ENCODE data around the gene SPAST.
"Not testable (repeated sequence)": the region's sequence is repeated elsewhere in the genome, so short reads cannot be mapped to it uniquely, and the experiment has no call there.

The SPAST gene

DNA sequence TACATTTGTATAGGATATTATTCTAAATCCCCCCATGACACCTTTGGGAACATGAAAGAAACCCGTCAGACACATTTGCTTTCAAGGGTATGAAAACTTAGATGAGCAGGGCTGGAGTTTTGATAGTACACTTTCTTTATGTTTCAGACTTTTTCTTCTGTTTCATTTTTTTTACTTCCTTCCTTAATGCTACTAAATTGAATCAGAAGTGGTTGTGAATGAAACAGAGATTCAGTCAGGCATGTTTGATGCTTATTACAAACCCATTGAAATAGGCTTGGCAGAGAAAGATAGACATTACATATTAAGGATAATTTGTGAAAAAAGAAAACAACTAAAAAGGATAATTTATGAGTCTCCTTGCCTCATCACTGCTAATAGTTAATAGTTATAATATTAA is 129.1 kb downstream of the SPAST start:
- Histone ChIP-seq H3K36me3 (ENCODE audit: insufficient read depth, low read length) (peaks cover 10% of the 10 kb centered on the region), H3K9me3 (ENCODE audit: low read depth, low read length) (no peaks in the 10 kb centered on the region), H3K27ac (no peak overlapping the region), H3K4me3 (no peak overlapping the region), H3K9ac (ENCODE audit: insufficient read length) (no peak overlapping the region)
- no peak for DNase-seq (ENCODE audit: low read depth, low spot score)
- TF ChIP-seq POLR2AphosphoS5 (IDR thresholded peaks at IDR 0.05; ENCODE audit: borderline replicate concordance, low read depth, low read length) (no peak), FOXP2 (optimal IDR thresholded peaks at IDR 0.05; ENCODE audit: control extremely low read depth, extremely low read length, insufficient read depth) (no peak), EZH2 (IDR thresholded peaks at IDR 0.05) (no peak)

DNA sequence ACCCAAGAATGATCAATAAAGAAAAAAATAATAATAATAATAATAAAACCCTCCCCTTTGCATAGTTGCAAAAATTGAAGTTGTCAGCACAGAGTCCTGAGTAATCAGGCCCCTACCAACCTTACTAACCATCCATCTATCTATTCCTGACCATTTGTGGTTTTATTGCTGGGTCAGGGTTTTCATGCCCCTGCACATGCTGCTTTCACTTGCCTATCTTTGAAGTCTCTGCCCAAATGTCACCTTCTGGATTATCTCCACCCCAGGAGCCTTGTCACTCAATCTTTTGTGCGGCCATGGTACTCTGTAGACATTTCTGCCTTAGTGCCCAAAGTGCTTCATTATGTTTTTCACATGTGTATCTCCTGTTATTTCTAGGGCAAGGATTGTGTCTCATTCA is 137.5 kb downstream of the SPAST start:
- H3K4me3 ChIP-seq, result no peak overlapping the region
- no peak overlapping the region for H3K9ac ChIP-seq (ENCODE audit: insufficient read length)
- TF ChIP-seq POLR2AphosphoS5 (IDR thresholded peaks at IDR 0.05; ENCODE audit: borderline replicate concordance, low read depth, low read length), result no peak
- TF ChIP-seq EZH2 (IDR thresholded peaks at IDR 0.05), result no peak
- no peak for TF ChIP-seq FOXP2 (optimal IDR thresholded peaks at IDR 0.05; ENCODE audit: control extremely low read depth, extremely low read length, insufficient read depth)
- no peak overlapping the region for H3K27ac ChIP-seq
- no peaks in the 10 kb centered on the region for H3K9me3 ChIP-seq (ENCODE audit: low read depth, low read length)
- DNase-seq (ENCODE audit: low read depth, low spot score), result no peak
- H3K36me3 ChIP-seq (ENCODE audit: insufficient read depth, low read length), result peaks cover 23% of the 10 kb centered on the region

DNA sequence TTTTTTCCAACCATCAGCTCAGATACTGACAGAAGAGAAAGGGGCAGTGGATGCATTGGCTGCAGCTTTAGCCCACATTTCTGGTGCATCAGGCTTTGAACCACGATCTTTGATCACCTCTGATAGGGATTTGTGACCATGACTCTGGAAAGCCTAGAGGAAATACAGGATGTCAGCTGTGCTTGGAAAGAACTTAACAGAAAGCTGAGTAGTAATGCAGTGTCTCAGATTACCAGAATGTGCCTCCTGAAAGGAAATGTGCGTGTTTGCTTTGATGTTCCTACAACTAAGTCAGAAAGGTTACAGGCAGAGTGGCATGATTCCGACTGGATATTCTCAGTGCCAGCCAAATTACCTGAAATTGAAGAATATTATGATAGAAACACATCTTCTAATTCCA is 140.1 kb downstream of the SPAST start:
- H3K27ac ChIP-seq; H3K9ac ChIP-seq (ENCODE audit: insufficient read length); DNase-seq (ENCODE audit: low read depth, low spot score); H3K9me3 ChIP-seq (ENCODE audit: low read depth, low read length); H3K4me3 ChIP-seq: not testable (repeated sequence)
- H3K36me3 ChIP-seq (ENCODE audit: insufficient read depth, low read length), result peaks cover 17% of the 10 kb centered on the region; the same call in 1 of the 2 replicates

All from SK-N-MC (cell line).